ENCODE measurements around the gene PRSS53.

- TF ChIP-seq CTCF (IDR thresholded peaks at IDR 0.05; ENCODE audit: low read depth, low read length, missing input control) (no peak), ATF3 (IDR thresholded peaks at IDR 0.05) (no peak), MAX (IDR thresholded peaks at IDR 0.05) (no peak), JUND (IDR thresholded peaks at IDR 0.05) (no peak), TAF1 (conservative IDR thresholded peaks at IDR 0.05) (no peak), REST (IDR thresholded peaks at IDR 0.05) (no peak), ZBTB33 (IDR thresholded peaks at IDR 0.05) (no peak), RAD21 (IDR thresholded peaks at IDR 0.05) (no peak)
These were observed 25.3 kb downstream of the PRSS53 start for GRCh38 chr16:31063495-31063842.

Data from liver (tissue), 3 donors.